Measurements from ENCODE around the gene KCNJ15.
A peak's percentile ranks its signal among the peaks of the same experiment; 100 is the strongest.

The KCNJ15 gene

DNA sequence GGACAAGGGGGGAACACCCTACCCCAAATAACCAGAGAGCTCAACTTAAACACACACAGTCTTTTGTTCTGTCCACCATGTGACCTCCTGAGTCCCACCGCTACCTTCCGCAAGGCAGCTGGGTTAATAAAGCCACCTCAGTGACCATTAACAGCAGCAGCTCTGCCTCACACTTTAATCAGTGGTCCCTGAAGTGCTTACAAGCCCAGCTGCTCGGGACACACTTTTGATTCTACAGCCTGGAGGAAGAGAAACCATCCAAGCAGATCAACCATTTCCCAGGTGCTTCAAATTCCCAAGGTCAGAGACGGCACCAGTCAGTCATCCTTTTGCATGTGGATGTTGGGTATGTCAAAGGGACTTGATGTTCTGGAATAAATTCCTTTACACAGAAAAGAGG, 70.1 kb downstream of the KCNJ15 start:
- peak; percentile 88 for DNase-seq (ENCODE audit: low spot score)

DNA sequence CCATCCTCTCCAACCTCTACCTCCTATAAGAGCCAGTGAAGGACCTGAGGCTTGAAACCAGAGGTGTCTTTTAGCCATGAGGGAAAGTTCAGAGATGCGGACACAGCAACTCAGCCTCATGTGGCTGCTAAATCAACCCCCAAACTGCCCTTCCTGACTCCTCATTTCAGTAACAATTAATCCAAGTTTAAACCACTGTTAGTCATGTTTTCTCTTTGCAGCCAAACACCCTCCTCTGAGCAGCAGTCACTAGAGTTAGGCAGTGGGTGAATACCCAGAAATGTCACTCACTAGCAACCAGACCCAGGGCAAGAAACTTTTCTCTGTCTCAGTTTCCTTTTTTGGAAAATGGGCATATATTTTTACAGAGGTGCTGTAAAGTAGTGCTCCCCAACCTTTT, 71.2 kb downstream of the KCNJ15 start:
- DNase-seq (ENCODE audit: low spot score) = peak; percentile 85

DNA sequence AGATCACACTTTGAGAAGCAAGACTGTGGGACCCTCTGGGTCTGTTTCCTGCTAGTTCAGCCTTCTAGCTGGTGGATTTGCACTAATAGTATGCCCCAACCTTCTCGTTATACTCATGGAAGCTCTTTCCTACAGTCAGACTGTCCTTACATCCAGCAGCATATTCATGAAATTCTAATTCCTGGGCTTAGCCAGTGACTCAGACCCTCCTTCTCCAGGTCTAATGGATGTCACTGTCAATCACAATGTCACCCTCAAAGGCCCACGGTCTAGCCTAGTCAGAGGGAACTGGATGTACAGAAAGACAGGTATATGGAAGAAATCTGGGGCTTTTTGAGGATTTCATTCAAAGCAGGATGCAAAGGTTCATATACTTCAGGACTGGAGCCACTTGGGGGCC, 72.4 kb downstream of the KCNJ15 start:
- DNase-seq (ENCODE audit: low spot score) = peak; percentile 35

DNA sequence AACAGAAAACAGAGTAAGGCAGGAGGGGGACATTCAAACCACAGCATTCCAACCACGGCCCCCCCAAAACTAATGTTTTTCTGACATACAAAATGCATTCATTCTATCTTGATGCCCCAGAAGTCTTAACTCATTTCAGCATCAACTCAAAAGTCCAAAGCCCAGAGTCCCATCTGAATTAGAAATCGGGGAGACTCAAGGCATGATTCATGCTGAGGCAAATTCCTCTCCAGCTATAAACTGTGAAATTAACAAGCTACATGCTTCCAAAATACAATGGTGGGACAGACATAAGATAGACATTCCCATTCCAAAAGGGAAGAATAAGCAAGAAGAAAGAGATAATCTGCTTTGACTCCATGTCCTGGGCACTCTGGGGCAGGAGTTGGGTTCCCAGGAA, 73.9 kb downstream of the KCNJ15 start:
- DNase-seq (ENCODE audit: low spot score) = no peak

DNA sequence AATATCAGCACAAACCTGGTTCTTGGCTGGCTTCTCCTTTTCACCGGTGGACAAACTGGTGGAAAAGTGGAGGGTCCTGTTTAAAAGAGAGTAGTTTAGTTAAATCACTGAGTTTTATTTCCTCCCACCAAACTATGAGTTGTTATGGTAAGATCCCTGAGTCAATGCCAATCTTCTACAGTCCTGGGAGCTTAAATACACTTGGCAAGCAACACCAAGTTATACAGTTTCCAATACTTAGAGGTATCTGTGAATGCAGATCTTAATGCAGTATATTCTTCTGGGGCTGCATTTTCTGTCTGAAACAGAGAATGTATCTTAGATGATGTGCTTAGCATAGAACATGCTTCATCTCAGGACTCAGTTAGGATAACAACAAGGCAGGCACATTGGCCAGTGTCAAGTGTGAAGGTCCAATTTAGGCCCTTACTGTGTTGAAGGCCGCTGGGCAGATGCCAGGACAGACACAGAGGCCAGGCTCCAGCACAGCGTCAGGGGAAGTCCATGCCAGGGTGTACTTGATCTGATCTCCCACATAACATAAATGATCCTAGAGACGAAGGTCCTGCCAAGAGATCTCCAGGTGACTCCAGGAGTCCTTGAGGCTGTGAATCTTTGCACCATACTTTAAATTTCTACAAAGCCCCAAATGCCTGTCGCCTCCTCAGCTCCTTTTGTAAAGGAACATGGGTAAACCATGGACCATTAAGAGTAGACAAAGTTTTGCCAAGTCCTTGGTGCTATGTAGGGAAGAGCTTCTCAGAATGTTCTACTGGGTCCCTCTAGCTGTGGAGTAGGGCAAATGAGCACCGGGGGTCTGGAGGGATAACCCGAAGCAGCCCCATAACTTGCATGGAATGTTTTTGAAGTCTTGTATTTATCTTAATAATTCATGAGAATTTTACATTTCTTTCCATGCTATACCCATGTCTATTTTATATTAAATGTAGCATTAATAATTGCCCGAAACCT, 76.8 kb downstream of the KCNJ15 start:
- no peak for DNase-seq (ENCODE audit: low spot score)

DNA sequence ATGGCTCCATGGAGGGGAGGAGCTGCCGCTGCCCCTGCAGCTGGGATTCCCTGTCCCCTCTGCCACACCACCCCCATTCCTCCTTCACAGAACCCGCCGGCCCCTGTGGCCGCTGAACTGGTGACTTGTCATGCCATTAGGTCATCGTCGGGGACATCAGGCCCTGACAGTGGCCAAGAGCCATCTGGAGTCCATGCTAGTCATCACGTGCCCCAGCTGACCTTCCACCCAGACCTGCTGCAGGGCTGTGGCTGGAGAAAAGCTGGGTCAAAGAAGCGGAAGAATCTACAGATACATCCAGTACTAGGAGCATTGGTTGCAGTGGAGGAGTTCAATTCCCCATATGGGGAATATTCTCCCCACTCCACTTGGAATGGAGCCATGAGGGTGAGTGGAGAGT, 78.1 kb downstream of the KCNJ15 start:
- no peak for DNase-seq (ENCODE audit: low spot score)

DNA sequence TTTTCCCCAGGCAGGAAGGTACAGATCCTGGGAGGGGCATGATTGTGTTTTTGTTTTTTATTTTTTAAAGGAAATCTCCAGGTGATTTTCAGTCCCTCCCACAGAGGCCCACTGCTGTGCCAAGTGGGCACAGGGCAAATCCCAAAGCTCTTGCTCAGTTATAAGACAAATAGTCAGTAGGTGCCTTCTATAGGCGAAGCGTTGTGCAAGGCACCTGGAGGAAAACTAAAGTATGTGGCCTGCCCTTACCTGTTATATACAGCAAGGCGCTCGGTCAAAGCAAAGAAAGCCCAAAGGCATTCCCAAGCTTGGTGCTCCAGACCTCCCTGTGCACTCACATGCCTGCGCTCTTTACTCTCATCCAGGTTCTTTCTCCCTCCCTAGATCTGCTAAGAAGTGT, 81.0 kb downstream of the KCNJ15 start:
- DNase-seq (ENCODE audit: low spot score) = no peak

DNA sequence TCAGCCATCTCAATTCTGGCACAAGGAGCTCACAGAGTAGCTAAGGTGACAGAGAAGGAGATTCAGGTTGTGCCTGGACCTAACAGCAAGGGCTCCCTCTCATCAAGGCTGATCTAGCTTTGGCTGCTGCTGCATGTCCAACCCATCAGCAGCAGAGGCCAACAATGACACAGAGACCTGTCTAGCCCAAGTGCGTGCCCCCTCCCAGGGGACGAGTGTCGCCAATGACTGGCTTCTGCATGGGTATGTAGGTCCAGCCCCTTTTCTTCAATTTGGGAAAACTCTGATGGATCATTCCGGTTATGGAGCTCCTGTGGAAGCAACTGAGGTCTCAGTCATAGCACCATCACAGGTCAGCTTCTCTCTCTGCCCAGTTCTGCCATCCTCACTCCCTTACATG, 83.3 kb downstream of the KCNJ15 start:
- no peak for DNase-seq (ENCODE audit: low spot score)

DNA sequence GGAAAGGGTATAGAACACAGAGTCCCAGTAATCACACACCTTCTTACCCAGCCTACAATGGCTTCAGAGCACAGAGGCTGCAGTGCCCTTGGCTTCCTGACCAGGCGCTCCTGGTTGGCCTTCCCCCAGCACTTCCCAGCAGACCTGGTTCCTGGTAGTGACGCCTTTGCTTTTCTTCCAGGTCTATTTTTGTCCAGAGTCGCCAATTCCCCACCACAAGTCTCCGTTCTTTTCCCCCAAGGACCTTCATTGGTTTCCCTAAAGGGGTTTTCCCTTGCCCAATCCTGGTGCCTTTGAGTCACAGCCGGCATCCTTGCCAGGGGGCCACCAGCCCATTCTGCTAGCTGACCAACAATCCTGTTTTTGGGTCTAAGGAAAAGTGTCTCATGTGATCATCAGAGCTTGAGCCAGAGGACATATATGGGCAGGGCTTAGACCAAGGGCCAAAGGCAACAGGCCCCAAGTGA, 84.8 kb downstream of the KCNJ15 start:
- no peak for DNase-seq (ENCODE audit: low spot score)

DNA sequence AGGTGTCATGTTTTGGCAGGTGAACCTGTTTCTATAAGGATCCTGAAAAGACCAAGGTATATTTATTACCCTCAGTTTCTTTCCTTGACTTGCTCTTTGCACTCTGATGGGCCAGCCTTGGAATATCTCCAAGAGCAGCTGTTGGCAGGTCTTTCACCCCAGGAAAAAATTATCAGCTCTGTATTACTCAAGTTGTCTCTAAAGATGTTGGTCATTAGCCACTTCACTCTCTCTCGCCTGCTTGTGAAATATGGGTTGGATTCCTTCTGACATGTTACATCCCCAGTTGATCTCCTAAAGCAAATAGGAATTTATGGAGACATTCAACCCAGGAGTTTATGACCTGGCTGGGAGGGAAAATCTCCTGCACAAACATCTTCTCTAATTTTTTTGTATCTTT, 85.9 kb downstream of the KCNJ15 start:
- DNase-seq (ENCODE audit: low spot score) = no peak

DNA sequence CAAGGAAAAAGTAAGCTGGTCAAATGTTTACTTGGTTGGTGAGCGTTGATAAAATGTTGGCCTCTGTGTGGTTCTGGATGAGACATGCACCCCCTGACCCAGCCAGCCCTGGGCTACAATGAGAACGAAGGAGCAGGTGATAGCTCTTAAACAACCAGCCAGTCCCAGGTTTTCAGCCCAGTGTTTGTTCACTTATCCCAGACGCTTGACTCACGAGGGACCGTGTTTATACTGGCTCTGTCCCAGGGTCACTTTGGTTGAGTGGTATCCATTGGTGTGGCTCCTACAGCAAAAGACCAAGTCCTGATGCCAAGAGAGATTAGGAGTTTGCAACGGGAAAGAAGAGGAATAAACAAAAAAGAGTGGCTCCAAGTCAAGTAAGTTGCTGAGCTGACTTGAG, 86.9 kb downstream of the KCNJ15 start:
- peak; percentile 77 for DNase-seq (ENCODE audit: low spot score)

DNA sequence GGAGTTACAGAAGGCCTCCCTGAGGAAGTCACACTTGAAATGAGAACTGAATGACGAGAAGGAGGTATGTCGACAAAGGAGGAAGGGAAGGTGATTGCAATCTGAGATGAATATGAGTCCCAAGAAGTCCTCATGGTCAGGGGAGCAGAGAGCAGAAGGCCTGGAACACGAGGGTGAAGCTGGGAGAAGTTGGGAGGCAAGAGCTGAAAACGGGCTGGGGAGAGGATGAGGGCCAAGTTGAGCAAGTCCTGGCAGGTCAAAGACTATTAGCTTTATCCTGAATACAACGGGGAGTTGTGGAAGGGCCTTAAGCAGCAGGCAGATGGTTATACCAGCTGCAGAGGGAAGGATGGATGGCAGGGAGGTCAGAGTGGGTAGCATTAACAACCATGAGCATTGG, 89.5 kb downstream of the KCNJ15 start:
- DNase-seq (ENCODE audit: low spot score) = no peak

DNA sequence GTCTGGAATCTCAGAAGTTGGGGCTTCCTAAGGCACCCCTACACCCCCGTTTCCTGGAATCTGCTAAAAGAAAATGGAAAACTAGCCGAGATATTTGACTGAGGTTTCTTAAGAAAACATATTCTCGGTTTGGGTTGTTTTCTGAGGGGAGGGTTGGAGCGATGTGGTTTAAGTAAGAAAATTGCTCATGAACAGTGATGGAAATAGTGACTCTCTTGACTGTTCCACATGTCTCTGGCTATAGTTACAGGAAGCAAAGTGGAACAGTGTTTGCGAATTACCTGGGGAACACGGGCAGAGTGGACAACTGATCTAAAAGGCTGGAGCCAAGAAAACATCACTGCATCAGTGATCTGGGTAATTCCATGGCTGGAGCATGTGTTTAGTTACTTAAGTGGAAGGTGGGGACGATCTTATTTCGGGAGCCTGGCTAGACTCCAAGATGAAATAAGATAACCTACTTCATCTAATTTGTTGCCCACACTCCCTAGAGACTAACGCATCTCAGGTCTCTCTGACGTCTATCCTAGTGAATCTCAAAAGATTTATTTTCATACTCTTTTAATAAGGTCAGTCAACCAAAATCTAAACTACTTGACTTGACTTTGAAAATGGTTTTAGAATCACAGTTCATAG, 92.4 kb downstream of the KCNJ15 start:
- peak; percentile 48 for DNase-seq (ENCODE audit: low spot score)

DNA sequence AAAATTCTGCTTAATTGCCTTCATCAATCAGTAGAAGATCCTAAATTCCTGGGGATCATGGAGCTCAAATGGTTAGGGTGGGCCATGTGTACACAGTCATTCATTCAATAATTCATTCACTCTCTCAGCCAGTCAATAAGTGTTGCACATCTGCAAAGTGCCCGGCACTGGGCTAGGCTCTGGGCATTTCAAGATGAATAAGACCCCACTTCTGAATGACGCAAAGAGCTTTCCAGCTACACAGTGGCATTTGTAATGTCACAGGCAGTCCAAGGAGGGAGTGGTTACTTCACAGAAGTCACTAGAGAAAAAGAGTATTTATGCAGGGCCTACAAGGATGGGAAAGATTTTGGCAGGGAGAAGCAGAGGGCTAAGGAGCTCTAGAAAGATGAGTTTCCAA, 93.2 kb downstream of the KCNJ15 start:
- no peak for DNase-seq (ENCODE audit: low spot score)

DNA sequence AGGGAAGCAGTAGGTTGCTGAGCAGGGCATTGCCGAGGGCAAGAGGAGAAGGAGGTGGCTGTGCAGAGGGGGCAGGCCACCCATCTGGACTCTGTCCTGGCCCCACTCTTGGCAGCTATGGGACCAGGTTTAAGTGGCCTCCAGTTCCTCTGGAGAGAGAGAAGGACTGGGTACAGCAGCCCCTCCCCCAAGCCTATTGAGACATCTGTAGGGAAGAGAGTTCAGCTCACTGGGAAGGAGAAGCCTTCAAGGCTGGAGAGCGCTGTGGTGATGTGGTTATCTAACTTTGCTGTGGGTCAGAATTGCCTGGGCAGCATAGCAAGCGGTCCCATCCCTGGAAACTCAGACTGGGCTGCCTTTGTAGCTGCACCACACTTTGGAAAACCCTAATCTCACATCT, 93.9 kb downstream of the KCNJ15 start:
- DNase-seq (ENCODE audit: low spot score) = no peak

DNA sequence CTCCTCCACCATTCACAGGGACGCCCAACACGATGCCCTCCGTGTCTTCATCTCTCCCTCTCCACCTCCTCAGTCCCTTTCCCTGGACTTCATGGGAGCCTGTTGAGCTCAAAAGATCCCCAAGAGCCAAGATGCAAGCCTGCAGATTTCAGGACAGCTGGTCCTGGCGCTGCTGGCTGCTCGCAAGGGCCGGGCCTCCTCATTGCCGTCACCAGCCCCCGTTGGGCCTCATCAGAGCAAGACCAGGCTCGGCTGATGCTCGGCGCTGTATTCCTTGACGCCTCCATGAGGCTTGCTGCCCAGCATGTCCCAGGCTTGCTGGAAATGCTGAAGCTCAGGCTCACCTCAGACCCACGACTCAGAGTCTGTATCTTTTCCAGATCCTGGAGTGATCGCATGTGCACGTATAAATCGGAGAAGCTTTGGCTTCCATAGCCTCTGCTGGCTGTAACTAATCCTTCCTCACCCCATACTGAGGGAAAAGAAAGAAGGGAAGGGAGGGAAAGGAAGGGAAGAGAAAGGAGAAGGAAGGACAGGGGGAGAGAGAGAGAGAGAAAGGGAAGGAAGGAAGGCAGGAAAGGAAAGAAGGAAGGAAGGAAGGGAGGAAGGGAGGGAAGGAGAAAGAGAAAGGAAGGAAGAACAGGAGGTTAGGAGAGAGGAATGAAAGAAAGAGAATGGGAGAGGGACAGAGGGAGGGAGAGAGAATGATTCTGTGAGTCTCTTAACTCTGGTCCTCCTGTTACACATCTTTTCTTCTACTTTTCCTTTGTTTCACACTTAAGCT, 94.6 kb downstream of the KCNJ15 start:
- DNase-seq (ENCODE audit: low spot score) = no peak

DNA sequence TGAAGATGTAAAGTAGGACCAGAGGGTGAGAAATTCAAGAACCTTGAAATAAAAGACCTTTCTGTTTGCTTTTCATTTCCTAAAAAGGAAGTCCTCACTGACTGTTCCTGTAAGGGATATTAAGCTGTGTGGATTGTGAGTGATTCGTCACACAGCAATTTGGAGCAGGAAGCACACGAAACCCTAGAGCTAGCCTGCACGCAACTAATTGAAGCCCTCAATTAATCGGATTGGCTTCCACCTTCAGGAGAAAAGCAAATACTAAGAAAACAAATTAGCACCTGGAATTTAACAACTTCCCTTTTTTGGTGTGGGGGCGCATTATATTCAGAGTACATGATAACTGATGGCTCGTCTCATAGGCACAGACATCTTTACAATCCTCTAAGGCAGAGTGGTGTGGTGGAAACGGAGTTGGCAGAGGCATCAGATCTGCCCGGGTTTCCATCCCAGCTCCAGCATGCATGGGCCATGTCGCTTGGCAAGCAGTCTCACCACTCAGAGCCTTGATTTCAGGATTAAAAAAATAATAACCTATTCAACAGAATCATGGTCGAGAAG, 95.2 kb downstream of the KCNJ15 start:
- peak; percentile 91 for DNase-seq (ENCODE audit: low spot score)

DNA sequence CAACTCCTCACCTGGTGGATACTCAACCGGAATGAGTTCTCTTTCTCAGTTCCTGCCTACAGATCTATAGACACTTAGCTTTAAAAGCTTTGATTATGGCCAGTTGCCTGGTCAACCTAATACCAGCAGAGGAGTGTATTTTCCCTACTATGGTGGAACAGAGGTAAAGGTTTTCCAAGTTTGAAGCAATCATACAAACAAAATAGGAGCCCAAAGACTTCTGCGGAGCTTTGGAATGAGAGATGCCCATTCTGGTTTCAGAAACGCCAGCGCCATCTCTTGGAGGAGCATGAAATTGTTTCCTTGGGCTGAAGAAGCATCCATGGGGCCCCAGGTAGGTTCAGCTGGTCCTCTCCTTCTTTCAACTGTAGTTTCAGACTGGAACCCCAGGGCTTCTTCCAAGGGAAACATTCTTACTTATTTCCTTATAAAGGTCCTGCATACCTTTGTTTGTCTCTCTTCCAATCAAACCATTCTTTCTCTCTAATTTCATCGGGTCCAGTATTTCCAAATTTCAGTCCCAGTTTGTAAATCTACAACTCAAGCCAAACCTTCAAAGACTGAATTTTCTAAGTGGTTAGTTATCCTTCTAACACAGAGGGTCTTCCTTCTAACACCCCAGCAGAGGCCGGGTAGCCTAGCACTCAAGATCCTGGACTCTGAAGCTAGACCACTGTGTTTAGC, 95.9 kb downstream of the KCNJ15 start:
- peak; percentile 84 for DNase-seq (ENCODE audit: low spot score)

DNA sequence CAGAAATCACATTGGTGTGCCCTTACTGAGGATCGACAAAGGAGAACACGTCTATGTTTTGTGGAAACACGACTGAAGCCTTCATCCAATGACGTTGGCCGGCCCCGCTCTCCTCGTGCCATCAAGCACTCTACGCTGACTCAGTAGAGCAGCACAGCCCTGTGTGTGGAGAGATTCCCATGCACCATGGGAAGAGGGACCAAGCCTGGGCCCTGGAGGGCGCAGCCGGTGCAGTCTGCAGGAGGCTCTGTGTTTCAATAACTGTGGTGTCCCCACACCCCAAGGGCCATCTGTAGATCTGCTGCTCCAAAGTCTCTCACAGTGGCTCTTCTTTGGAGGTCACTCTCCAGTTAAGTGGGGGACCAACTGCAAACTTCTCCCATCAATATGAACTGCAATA, 97.4 kb downstream of the KCNJ15 start:
- DNase-seq (ENCODE audit: low spot score) = no peak

DNA sequence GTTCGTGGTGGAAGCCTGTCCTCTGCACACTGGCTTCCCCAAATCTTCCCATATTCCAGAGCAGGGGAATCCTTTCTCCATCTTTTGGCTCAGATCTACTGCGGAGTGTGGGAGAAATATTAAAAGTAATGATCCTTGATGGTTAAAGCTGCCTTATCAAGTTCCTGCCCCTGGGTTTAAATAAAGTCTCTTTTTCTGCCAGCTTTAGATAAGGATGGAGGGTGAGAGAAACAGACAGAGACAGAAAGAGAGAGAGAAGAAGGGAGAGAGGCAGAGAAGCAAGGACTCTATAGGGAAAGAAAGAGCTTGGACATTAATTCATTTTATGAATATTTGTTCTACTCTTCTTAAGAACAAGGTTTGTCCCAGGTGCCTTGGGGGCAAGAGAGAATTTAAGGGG, 98.0 kb downstream of the KCNJ15 start:
- DNase-seq (ENCODE audit: low spot score) = no peak

DNA sequence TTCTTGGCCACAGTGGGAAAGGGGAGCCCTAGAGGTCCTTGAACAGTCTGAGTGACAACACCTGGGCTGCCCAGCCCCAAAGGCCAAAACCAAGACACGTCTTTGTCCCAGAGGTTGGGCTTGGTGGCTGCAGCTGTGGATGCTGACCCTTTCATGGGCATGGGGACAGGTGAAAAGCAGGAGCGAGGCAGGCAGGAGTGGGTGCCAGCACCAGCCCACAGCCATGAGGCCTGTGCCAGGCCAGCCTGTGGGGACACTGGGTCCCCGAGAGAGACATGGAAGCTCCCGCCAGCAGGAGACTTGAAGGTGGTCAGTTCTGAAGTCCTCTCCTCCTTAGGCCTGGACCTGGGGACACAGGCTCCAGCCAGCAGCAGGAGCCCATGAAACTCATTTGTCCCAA, 98.6 kb downstream of the KCNJ15 start:
- no peak for DNase-seq (ENCODE audit: low spot score)
